Kidney tubule cell (primary cell): Measurements from ENCODE around the gene GRIP2.
"Not testable (repeated sequence)": the region's sequence is repeated elsewhere in the genome, so short reads cannot be mapped to it uniquely, and the experiment has no call there.

Source experiments
- DNase-seq: peaks from one replicate; pipeline ENCODE4 v3.0.0-alpha.2; 2018; ENCODE audit warnings: low spot score

The GRIP2 gene

GRCh38 chr3:14520149-14520548, 20.0 kb downstream of the GRIP2 start:
- no peak for DNase-seq

GRCh38 chr3:14519406-14519805, 20.7 kb downstream of the GRIP2 start:
- DNase-seq = no peak

- DNase-seq = no peak
These were observed 21.2 kb downstream of the GRIP2 start for GRCh38 chr3:14518893-14519292.

- no peak for DNase-seq
These were observed 21.7 kb downstream of the GRIP2 start for GRCh38 chr3:14518432-14518802.

- DNase-seq = no peak
These were observed 22.3 kb downstream of the GRIP2 start for GRCh38 chr3:14517601-14518431.

- no peak for DNase-seq
These were observed 23.3 kb downstream of the GRIP2 start for GRCh38 chr3:14516738-14517345.

GRCh38 chr3:14515526-14515925, 24.6 kb downstream of the GRIP2 start:
- DNase-seq = not testable (repeated sequence)

GRCh38 chr3:14514323-14514720, 25.8 kb downstream of the GRIP2 start:
- no peak for DNase-seq

GRCh38 chr3:14513566-14514322, 26.4 kb downstream of the GRIP2 start:
- no peak for DNase-seq

GRCh38 chr3:14512942-14513327, 27.2 kb downstream of the GRIP2 start:
- DNase-seq = no peak

- DNase-seq = no peak
These were observed 27.7 kb downstream of the GRIP2 start for GRCh38 chr3:14512281-14512941.

GRCh38 chr3:14511623-14512280, 28.4 kb downstream of the GRIP2 start:
- no peak for DNase-seq

- DNase-seq = no peak
These were observed 29.1 kb downstream of the GRIP2 start for GRCh38 chr3:14510838-14511622.

GRCh38 chr3:14509796-14510100, 30.4 kb downstream of the GRIP2 start:
- DNase-seq = no peak

GRCh38 chr3:14508966-14509795, 31.0 kb downstream of the GRIP2 start:
- DNase-seq = peak; percentile 43

GRCh38 chr3:14508505-14508819, 31.7 kb downstream of the GRIP2 start:
- no peak for DNase-seq

GRCh38 chr3:14507757-14508504, 32.2 kb downstream of the GRIP2 start:
- no peak for DNase-seq

GRCh38 chr3:14507305-14507741, 32.8 kb downstream of the GRIP2 start:
- DNase-seq = no peak

- DNase-seq = no peak
These were observed 33.4 kb downstream of the GRIP2 start for GRCh38 chr3:14506626-14507304.
